Endothelial cell of umbilical vein (primary cell): ENCODE results near the gene NCKAP5. TPM values are rescaled to one million over a fixed set of nuclear protein-coding genes. Genes with fewer than 3 reads are reported as not detected.

ENCODE experiments used
- BruUV-seq: library from RNA; stranded (reverse); fragments of 400-500 nt; replicated peaks from 2 replicates; lab custom pipeline; 2021; lab: Mats Ljungman, UMichigan
- CTCF ChIA-PET: fragments of 300-600, 350-600 bp; sonication (Branson Sonifier 250); formaldehyde crosslinking; loops from one replicate; lab custom pipeline; 2021; ENCODE audit warnings: antibody characterized with exemption, inconsistent platforms; lab: Charles Lee
- POLR2A ChIA-PET: fragments of 300-600, 350-600 bp; sonication (Branson Sonifier 250); formaldehyde crosslinking; loops from one replicate; lab custom pipeline; 2021; ENCODE audit warnings: antibody characterized with exemption, inconsistent platforms; lab: Charles Lee
- DNase-seq: peaks from one replicate; pipeline ENCODE4 v3.0.0-alpha.2; 2011; ENCODE audit warnings: low read depth, low spot score
- FAIRE-seq: peaks from 2 replicates; lab custom pipeline; 2011; peaks lifted over from hg19 to GRCh38; lab: Jason Lieb, UNC
- H2AFZ ChIP-seq: 2 replicates; pipeline ENCODE4 v1.6.0; 2012; ENCODE audit warnings: low read depth, low read length, control low read depth, inconsistent platforms
- H3K27ac ChIP-seq: 2 replicates; pipeline ENCODE4 v1.5.1; 2011; ENCODE audit warnings: low read depth, mild to moderate bottlenecking, control low read depth, low read length, moderate library complexity; ENCODE audit not compliant: insufficient read depth
- H3K27me3 ChIP-seq, 2 experiments: 2 replicates each; pipeline versions ENCODE4 v1.6.0 to v1.6.1; 2011; ENCODE audit warnings: low read length in 2 of 2, mixed read lengths in 1 of 2; ENCODE audit not compliant: control insufficient read depth in 2 of 2, insufficient read depth in 2 of 2
- H3K36me3 ChIP-seq, 2 experiments: 2 replicates in 1 of 2; 3 replicates in 1 of 2; pipeline ENCODE4 v1.5.1; 2011; ENCODE audit warnings: low read length in 2 of 2, mild to moderate bottlenecking in 1 of 2, moderate library complexity in 1 of 2; ENCODE audit not compliant: control insufficient read depth in 2 of 2, insufficient read depth in 2 of 2; ENCODE audit errors: extremely low read depth in 1 of 2
- H3K4me1 ChIP-seq: 3 replicates; pipeline ENCODE4 v1.5.1; 2011; ENCODE audit warnings: mild to moderate bottlenecking, low read length; ENCODE audit not compliant: control insufficient read depth, insufficient read depth; ENCODE audit errors: extremely low read depth
- H3K4me2 ChIP-seq: 2 replicates; pipeline ENCODE4 v1.6.1; 2011; ENCODE audit warnings: low read length, control low read depth, mixed read lengths; ENCODE audit not compliant: insufficient read depth
- H3K4me3 ChIP-seq, 3 experiments: fragments of 200-600 bp in 1 of 3; sonication (generic), shearing (Covaris generic) in 1 of 3; replicated peaks in 1 of 3; 2 replicates each; pipeline ENCODE4 v1.5.1; 2011 to 2016; ENCODE audit warnings: control low read depth in 3 of 3, low read length in 3 of 3, mild to moderate bottlenecking in 2 of 3, inconsistent platforms in 1 of 3, low read depth in 1 of 3, moderate library complexity in 1 of 3; ENCODE audit not compliant: insufficient read depth in 1 of 3
- H3K79me2 ChIP-seq: 2 replicates; pipeline ENCODE4 v1.6.0; 2012; ENCODE audit warnings: low read length, inconsistent platforms; ENCODE audit not compliant: control insufficient read depth, insufficient read depth
- H3K9ac ChIP-seq: replicated peaks from 2 replicates; pipeline ENCODE3; 2011; ENCODE audit warnings: low read length, control low read depth; ENCODE audit not compliant: insufficient read depth; ENCODE audit errors: extremely low read depth
- H3K9me1 ChIP-seq: replicated peaks from 3 replicates; pipeline ENCODE4 v1.6.0; 2011; ENCODE audit warnings: mild to moderate bottlenecking, low read length; ENCODE audit not compliant: control insufficient read depth, insufficient read depth; ENCODE audit errors: extremely low read depth
- H3K9me3 ChIP-seq: replicated peaks from 2 replicates; pipeline ENCODE4 v1.5.1; 2012; ENCODE audit warnings: low read length, inconsistent platforms; ENCODE audit not compliant: control insufficient read depth, insufficient read depth
- H4K20me1 ChIP-seq: replicated peaks from 2 replicates; pipeline ENCODE3; 2011; ENCODE audit warnings: mild to moderate bottlenecking, low read length; ENCODE audit not compliant: control insufficient read depth, insufficient read depth; ENCODE audit errors: extremely low read depth
- EZH2 ChIP-seq: IDR thresholded peaks from 2 replicates; pipeline ENCODE4 v1.6.1; 2012; ENCODE audit warnings: borderline replicate concordance, low read depth, mild to moderate bottlenecking, moderate library complexity, low read length, inconsistent platforms; ENCODE audit not compliant: severe bottlenecking
- FOS ChIP-seq: IDR thresholded peaks from 2 replicates; pipeline ENCODE4 v1.6.1; 2011; ENCODE audit warnings: mild to moderate bottlenecking, low read length, moderate library complexity, borderline replicate concordance; ENCODE audit not compliant: insufficient read depth
- GATA2 ChIP-seq: IDR thresholded peaks from 2 replicates; pipeline ENCODE4 v1.7.0; 2011; ENCODE audit warnings: low read depth, mild to moderate bottlenecking, moderate library complexity, mixed read lengths, low read length; ENCODE audit not compliant: insufficient read length, insufficient read depth
- JUN ChIP-seq: IDR thresholded peaks from 2 replicates; pipeline ENCODE4 v1.6.1; 2011; ENCODE audit warnings: borderline replicate concordance, low read depth; ENCODE audit not compliant: insufficient read length, insufficient read depth
- MYC ChIP-seq: IDR thresholded peaks from one replicate; pipeline ENCODE4 v1.6.1; 2011; ENCODE audit warnings: mild to moderate bottlenecking, low read depth, low read length
- POLR2A ChIP-seq: IDR thresholded peaks from 2 replicates; pipeline ENCODE4 v1.6.1; 2012; ENCODE audit warnings: low read depth, mild to moderate bottlenecking, control low read depth, low read length
- POLR2AphosphoS5 ChIP-seq: IDR thresholded peaks from 2 replicates; pipeline ENCODE4 v1.6.1; 2012; ENCODE audit warnings: low read depth, mild to moderate bottlenecking, control low read depth, low read length, moderate library complexity; ENCODE audit not compliant: insufficient read depth
- dilution Hi-C: fragments of 300-500 bp; cut with MboI; formaldehyde crosslinking; loops from one replicate; pipeline ENCODE4 v1.15.0; 2019; ENCODE audit warnings: low sequenced_read_pairs; ENCODE audit not compliant: extremely low pct_ligation_motif_present
- intact Hi-C: fragments of 100-400 bp; cut with micrococcal nuclease; formaldehyde crosslinking; loops from one replicate; pipeline ENCODE4 v1.10.0; 2022
- polyA plus RNA-seq, 4 experiments: library from polyadenylated mRNA; depleted of rRNA in 3 of 4; stranded (reverse) in 3 of 4; unstranded in 1 of 4; fragments of >200 nt; gene quantifications; 2 replicates each; pipeline versions ENCODE4 v1.2.1 to v1.2.3, GENCODE V29; 2011 to 2012; ENCODE audit warnings: missing spikeins in 1 of 4
- total RNA-seq: library from RNA; stranded (reverse); gene quantifications from 2 replicates; pipeline ENCODE4 v1.2.3, GENCODE V29; 2021
- TF ChIP-seq, protein P1 (sequence below): IDR thresholded peaks from 2 replicates; pipeline ENCODE4 v1.6.1; 2011; ENCODE audit not compliant: insufficient read depth, insufficient read length
- TF ChIP-seq, protein P2 (sequence below), 2 donors: IDR thresholded peaks; 1 replicate in 1 of 2; 2 replicates in 1 of 2; pipeline ENCODE4 v1.5.1; 2011; ENCODE audit warnings: low read length in 2 of 2, mild to moderate bottlenecking in 2 of 2, moderate library complexity in 2 of 2, control low read depth in 1 of 2, inconsistent platforms in 1 of 2, low read depth in 1 of 2; ENCODE audit not compliant: insufficient read depth in 1 of 2; ENCODE audit errors: extremely low read depth in 1 of 2

Gene NCKAP5
- total and polyA plus RNA-seq, 2 donors (not counting 3 experiments of a cell fraction or from before 2014, with no cell fraction given), result 0.47 to 3.3 TPM

DNA sequence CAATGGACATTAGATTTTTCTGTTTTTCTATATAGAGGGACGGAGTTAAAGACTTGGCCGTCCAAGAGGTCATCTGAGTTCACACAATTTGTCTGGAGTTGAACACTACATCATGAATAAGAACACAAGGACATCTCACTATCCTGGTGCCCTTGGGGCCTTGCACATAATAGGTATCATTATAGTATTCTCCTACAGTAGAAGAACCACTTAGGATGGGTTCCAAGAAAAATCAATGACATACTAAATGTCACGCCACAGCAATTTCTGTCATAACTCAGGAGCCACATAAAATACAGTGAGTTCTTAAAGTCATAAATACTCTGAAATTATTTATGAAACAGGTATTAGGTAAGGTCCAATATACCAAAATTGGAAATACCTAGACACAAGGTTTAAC is 154.4 kb downstream of the NCKAP5 start:
- DNase-seq, result no peak

DNA sequence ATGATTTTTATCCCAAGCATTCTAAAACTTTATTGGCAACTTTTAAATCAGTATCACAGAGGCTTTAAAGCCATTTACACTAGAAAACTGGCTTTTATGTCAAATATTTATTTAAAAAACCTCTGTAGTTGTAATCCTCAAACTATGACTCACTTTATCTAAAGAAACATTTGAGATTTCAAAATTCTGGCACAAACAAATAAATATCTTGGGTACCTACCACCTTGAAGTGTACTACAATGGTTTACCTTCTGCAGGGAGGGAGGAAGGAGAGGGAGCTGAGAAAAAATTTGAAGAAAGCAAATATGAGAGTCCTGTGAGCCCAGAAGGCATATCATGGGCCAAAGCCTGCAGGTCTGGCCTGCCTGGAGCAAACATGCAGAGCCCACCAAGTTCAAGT is 155.6 kb downstream of the NCKAP5 start:
- CTCF ChIA-PET, result no interaction called here
- FAIRE-seq, result no peak
- no peak overlapping the region for H3K9ac ChIP-seq
- H3K36me3 ChIP-seq, result no peaks in the 10 kb centered on the region
- H3K27ac ChIP-seq, result no peak overlapping the region
- H3K4me1 ChIP-seq, result no peaks in the 10 kb centered on the region
- POLR2A ChIA-PET, result no interaction called here
- intact Hi-C loops (no loop called here), dilution Hi-C loops (no loop called here)
- H3K79me2 ChIP-seq, result no peaks in the 10 kb centered on the region
- no peak for DNase-seq
- no peaks in the 10 kb centered on the region for H4K20me1 ChIP-seq
- H3K9me3 ChIP-seq, result no peaks in the 10 kb centered on the region
- no peak overlapping the region for H2AFZ ChIP-seq
- no TSS peak for BruUV-seq
- no peaks in the 10 kb centered on the region for H3K27me3 ChIP-seq
- H3K4me2 ChIP-seq, result no peak overlapping the region
- TF ChIP-seq EZH2, result no peak
- TF ChIP-seq FOS, result no peak
- no peak for TF ChIP-seq POLR2AphosphoS5
- no peak for TF ChIP-seq GATA2
- TF ChIP-seq, protein P1, sequence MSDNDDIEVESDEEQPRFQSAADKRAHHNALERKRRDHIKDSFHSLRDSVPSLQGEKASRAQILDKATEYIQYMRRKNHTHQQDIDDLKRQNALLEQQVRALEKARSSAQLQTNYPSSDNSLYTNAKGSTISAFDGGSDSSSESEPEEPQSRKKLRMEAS, result no peak
- TF ChIP-seq POLR2A, result no peak
- no peak for TF ChIP-seq JUN
- TF ChIP-seq MYC, result no peak
- TF ChIP-seq, protein P2, sequence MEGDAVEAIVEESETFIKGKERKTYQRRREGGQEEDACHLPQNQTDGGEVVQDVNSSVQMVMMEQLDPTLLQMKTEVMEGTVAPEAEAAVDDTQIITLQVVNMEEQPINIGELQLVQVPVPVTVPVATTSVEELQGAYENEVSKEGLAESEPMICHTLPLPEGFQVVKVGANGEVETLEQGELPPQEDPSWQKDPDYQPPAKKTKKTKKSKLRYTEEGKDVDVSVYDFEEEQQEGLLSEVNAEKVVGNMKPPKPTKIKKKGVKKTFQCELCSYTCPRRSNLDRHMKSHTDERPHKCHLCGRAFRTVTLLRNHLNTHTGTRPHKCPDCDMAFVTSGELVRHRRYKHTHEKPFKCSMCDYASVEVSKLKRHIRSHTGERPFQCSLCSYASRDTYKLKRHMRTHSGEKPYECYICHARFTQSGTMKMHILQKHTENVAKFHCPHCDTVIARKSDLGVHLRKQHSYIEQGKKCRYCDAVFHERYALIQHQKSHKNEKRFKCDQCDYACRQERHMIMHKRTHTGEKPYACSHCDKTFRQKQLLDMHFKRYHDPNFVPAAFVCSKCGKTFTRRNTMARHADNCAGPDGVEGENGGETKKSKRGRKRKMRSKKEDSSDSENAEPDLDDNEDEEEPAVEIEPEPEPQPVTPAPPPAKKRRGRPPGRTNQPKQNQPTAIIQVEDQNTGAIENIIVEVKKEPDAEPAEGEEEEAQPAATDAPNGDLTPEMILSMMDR (IDR thresholded peaks at IDR 0.05; ENCODE audit: extremely low read depth in 1 of 2, insufficient read depth in 1 of 2, low read depth in 1 of 2, low read length in 2 of 2), result no peak
- H3K4me3 ChIP-seq, result no peak overlapping the region
- H3K9me1 ChIP-seq, result no peaks in the 10 kb centered on the region

More for the DNA sequence above, 154.4 kb downstream of the NCKAP5 start:
- ChIA-PET POLR2A (no interaction called here), CTCF (no interaction called here)
- no peaks in the 10 kb centered on the region for H3K9me3 ChIP-seq
- H3K4me2 ChIP-seq, result no peak overlapping the region
- BruUV-seq, result no TSS peak
- no peak overlapping the region for H3K4me3 ChIP-seq
- H4K20me1 ChIP-seq, result no peaks in the 10 kb centered on the region
- no peak for FAIRE-seq
- no peaks in the 10 kb centered on the region for H3K4me1 ChIP-seq
- no peaks in the 10 kb centered on the region for H3K79me2 ChIP-seq
- no peaks in the 10 kb centered on the region for H3K9me1 ChIP-seq
- H3K27me3 ChIP-seq, result no peaks in the 10 kb centered on the region
- H3K36me3 ChIP-seq, result no peaks in the 10 kb centered on the region
- intact Hi-C loops (no loop called here), dilution Hi-C loops (no loop called here)
- no peak overlapping the region for H3K9ac ChIP-seq
- no peak for TF ChIP-seq POLR2AphosphoS5
- no peak for TF ChIP-seq EZH2
- TF ChIP-seq, protein P2 (IDR thresholded peaks at IDR 0.05; ENCODE audit: extremely low read depth in 1 of 2, insufficient read depth in 1 of 2, low read depth in 1 of 2, low read length in 2 of 2), result no peak
- no peak for TF ChIP-seq GATA2
- TF ChIP-seq, protein P1, result no peak
- no peak for TF ChIP-seq POLR2A
- H3K27ac ChIP-seq, result no peak overlapping the region
- no peak overlapping the region for H2AFZ ChIP-seq
